SK-N-SH (cell line): ENCODE results near the gene ANKS1B.

Source experiments
- POLR2AphosphoS5 ChIP-seq: IDR thresholded peaks from 2 replicates; pipeline ENCODE4 v1.6.1; 2012; ENCODE audit warnings: low read depth, low read length
- TEAD4 ChIP-seq: IDR thresholded peaks from 2 replicates; pipeline ENCODE4 v1.4.0; 2012; ENCODE audit warnings: mild to moderate bottlenecking, borderline replicate concordance; ENCODE audit not compliant: insufficient read depth

DNA sequence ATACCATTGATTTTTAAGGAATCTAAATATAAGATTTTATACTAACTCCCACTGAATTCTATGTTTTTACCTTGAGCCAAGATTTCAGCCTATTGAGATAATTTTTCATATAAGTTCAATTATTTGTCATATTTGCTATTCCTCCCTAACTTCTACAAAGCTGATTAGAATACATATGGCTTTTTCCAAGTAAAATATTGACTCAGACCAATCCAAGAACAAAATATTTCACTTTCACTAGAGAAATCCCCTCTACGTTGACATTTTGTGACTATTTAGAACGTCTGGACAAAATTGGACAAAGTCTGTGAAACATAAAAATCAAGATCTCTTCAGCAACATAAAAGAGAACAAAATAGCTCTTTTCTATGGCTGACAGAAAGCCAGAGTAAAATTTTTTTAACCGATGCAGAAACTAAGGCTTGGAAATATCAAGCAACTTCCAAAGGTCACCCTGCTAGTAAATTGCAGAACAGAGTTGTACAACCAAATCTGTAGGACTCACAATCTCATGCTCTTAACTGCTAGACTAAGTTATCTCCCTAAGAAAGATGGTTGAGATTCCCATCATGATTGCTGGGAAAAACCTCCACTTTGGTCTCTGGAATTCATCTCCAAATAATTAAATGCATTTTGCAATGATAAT, 219.1 kb downstream of the ANKS1B start:
- TF ChIP-seq TEAD4 (no peak), POLR2AphosphoS5 (no peak)
